HepG2 (cell line): ENCODE results near the gene IRGQ. TPM values are rescaled to one million over a fixed set of nuclear protein-coding genes. Genes with fewer than 3 reads are reported as not detected.

Experiments used
- CCDC6 ChIP-seq: sonication (generic); formaldehyde crosslinking; IDR thresholded peaks from 2 replicates; pipeline ENCODE4 v1.8.1; 2022; ENCODE audit warnings: mild to moderate bottlenecking, missing genetic modification reagents, moderate library complexity
- ERF ChIP-seq: IDR thresholded peaks from 2 replicates; pipeline ENCODE4 v1.6.1; 2018; ENCODE audit warnings: missing biosample characterization, missing genetic modification reagents
- FOXA3 ChIP-seq: IDR thresholded peaks from 2 replicates; pipeline ENCODE4 v1.6.1; 2016; ENCODE audit warnings: missing genetic modification reagents, missing compliant biosample characterization
- KAT8 ChIP-seq: IDR thresholded peaks from 2 replicates; pipeline ENCODE4 v1.6.1; 2016; ENCODE audit warnings: missing genetic modification reagents, missing compliant biosample characterization
- KDM2A ChIP-seq: sonication (generic); formaldehyde crosslinking; IDR thresholded peaks from 2 replicates; pipeline ENCODE4 v1.4.0; 2020; ENCODE audit warnings: low read depth, missing genetic modification reagents, borderline replicate concordance
- KLF16 ChIP-seq, 2 experiments: sonication (generic) in 1 of 2; formaldehyde crosslinking in 1 of 2; IDR thresholded peaks; 2 replicates each; pipeline versions ENCODE4 v1.6.1 to v1.8.0; 2016 to 2023; ENCODE audit warnings: missing genetic modification reagents in 2 of 2, missing compliant biosample characterization in 1 of 2
- KMT2B ChIP-seq: IDR thresholded peaks from 2 replicates; pipeline ENCODE4 v1.6.1; 2016; ENCODE audit warnings: missing genetic modification reagents, missing compliant biosample characterization
- MIXL1 ChIP-seq: IDR thresholded peaks from 2 replicates; pipeline ENCODE4 v1.6.1; 2016
- PHF20 ChIP-seq: sonication (generic); formaldehyde crosslinking; IDR thresholded peaks from 2 replicates; pipeline ENCODE4 v1.5.0; 2020; ENCODE audit warnings: mild to moderate bottlenecking, missing genetic modification reagents
- SETDB1 ChIP-seq: sonication (generic); formaldehyde crosslinking; IDR thresholded peaks from 2 replicates; pipeline ENCODE4 v1.5.1; 2020; ENCODE audit warnings: missing genetic modification reagents, mild to moderate bottlenecking, borderline replicate concordance
- SP2 ChIP-seq: sonication (generic); formaldehyde crosslinking; IDR thresholded peaks from 2 replicates; pipeline ENCODE4 v1.5.1; 2020; ENCODE audit warnings: mild to moderate bottlenecking, missing genetic modification reagents
- SP5 ChIP-seq: IDR thresholded peaks from 2 replicates; pipeline ENCODE4 v1.6.1; 2016; ENCODE audit warnings: low read depth, borderline replicate concordance
- SSRP1 ChIP-seq: IDR thresholded peaks from 2 replicates; pipeline ENCODE4 v1.6.1; 2016; ENCODE audit warnings: control low read depth
- YEATS2 ChIP-seq: sonication (generic); formaldehyde crosslinking; IDR thresholded peaks from 2 replicates; pipeline ENCODE4 v1.4.0; 2020; ENCODE audit warnings: missing genetic modification reagents, borderline replicate concordance
- ZBTB7A ChIP-seq: sonication (generic); formaldehyde crosslinking; IDR thresholded peaks from 2 replicates; pipeline ENCODE4 v1.8.0; 2022; ENCODE audit warnings: mild to moderate bottlenecking, missing genetic modification reagents
- ZFP36 ChIP-seq: fragments of 150-350 bp; IDR thresholded peaks from 2 replicates; pipeline ENCODE4 v1.6.1; 2018; ENCODE audit warnings: borderline replicate concordance, low read length, low read depth; ENCODE audit not compliant: partially characterized antibody
- ZHX2 ChIP-seq, 2 experiments: sonication (generic) in 1 of 2; formaldehyde crosslinking in 1 of 2; IDR thresholded peaks; 2 replicates each; pipeline versions ENCODE4 v1.6.1 to v1.9.0; 2014 to 2022; ENCODE audit warnings: antibody characterized with exemption in 1 of 2, borderline replicate concordance in 1 of 2, inconsistent platforms in 1 of 2, low read depth in 1 of 2, missing genetic modification reagents in 1 of 2
- ZNF251 ChIP-seq: sonication (generic); formaldehyde crosslinking; IDR thresholded peaks from 2 replicates; pipeline ENCODE4 v1.9.0; 2021; ENCODE audit warnings: mild to moderate bottlenecking, missing genetic modification reagents
- ZNF510 ChIP-seq: sonication (generic); formaldehyde crosslinking; IDR thresholded peaks from 2 replicates; pipeline ENCODE4 v1.4.0; 2020; ENCODE audit warnings: low read depth, mild to moderate bottlenecking, missing genetic modification reagents
- ZNF577 ChIP-seq: sonication (generic); formaldehyde crosslinking; IDR thresholded peaks from 2 replicates; pipeline ENCODE4 v1.4.0; 2020; ENCODE audit warnings: mild to moderate bottlenecking, low read depth, missing genetic modification reagents, borderline replicate concordance
- ZNF644 ChIP-seq: IDR thresholded peaks from 2 replicates; pipeline ENCODE4 v1.6.1; 2016; ENCODE audit warnings: low read depth
- ZNF772 ChIP-seq: sonication (generic); formaldehyde crosslinking; IDR thresholded peaks from 2 replicates; pipeline ENCODE4 v1.5.0; 2020; ENCODE audit warnings: mild to moderate bottlenecking, missing genetic modification reagents
- ZNF816 ChIP-seq: sonication (generic); formaldehyde crosslinking; IDR thresholded peaks from 2 replicates; pipeline ENCODE4 v1.8.0; 2022; ENCODE audit warnings: missing genetic modification reagents, mild to moderate bottlenecking, borderline replicate concordance
- ZNF850 ChIP-seq: sonication (generic); formaldehyde crosslinking; conservative IDR thresholded peaks from 2 replicates; pipeline ENCODE4 v1.9.0; 2021; ENCODE audit warnings: mild to moderate bottlenecking, missing genetic modification reagents
- ZSCAN29 ChIP-seq: sonication (generic); formaldehyde crosslinking; conservative IDR thresholded peaks from 2 replicates; pipeline ENCODE4 v1.4.0; 2020; ENCODE audit warnings: mild to moderate bottlenecking, missing genetic modification reagents
- polyA plus RNA-seq, 8 experiments: library from polyadenylated mRNA; depleted of rRNA in 3 of 8; stranded (reverse) in 7 of 8; unstranded in 1 of 8; fragments of >200 nt; fragmentation: Illumina TruSeq in 4 of 8; extraction: Trizol in 4 of 8; gene quantifications; 2 replicates each; pipeline versions ENCODE4 v1.2.1 to v1.2.3, GENCODE V29; 2011 to 2016; ENCODE audit warnings: low read depth in 4 of 8, missing spikeins in 1 of 8, mixed read lengths in 1 of 8; ENCODE audit not compliant: insufficient read depth in 1 of 8
- total RNA-seq, 5 experiments: library from RNA; depleted of rRNA; stranded (reverse); fragments of >200 nt; fragmentation: Illumina TruSeq; extraction: Trizol; gene quantifications; 2 replicates each; pipeline ENCODE4 v1.2.3, GENCODE V29; 2016; ENCODE audit warnings: low read depth in 1 of 5
- TF ChIP-seq, protein P1 (sequence below): IDR thresholded peaks from 2 replicates; pipeline ENCODE4 v1.6.1; 2018; ENCODE audit warnings: missing genetic modification reagents, mild to moderate bottlenecking, missing compliant biosample characterization

IRGQ gene
- total and polyA plus RNA-seq, 2 of the 13 experiments (the other 11 are each of a cell fraction or from before 2014, with no cell fraction given) = 11.6 to 12.4 TPM

- TF ChIP-seq ZNF577 (CRISPR knock-in tag) (no peak), ZNF251 (no peak), KAT8 (peak; percentile 68), ZBTB7A (CRISPR knock-in tag) (peak; percentile 62; the same call in 1 of the 2 replicates), FOXA3 (CRISPR knock-in tag) (peak; percentile 18; the same call in 1 of the 2 replicates), MIXL1 (CRISPR knock-in tag) (0 out of 2 replicates have a peak, but pooled peaks have one; percentile 11), ZFP36 (no peak), SSRP1 (CRISPR knock-in tag) (0 out of 2 replicates have a peak, but pooled peaks have one; percentile 35), ZNF510 (0 out of 2 replicates have a peak, but pooled peaks have one; percentile 10), ZNF772 (CRISPR knock-in tag) (peak; percentile 59; the same call in 1 of the 2 replicates), ZNF644 (CRISPR knock-in tag) (0 out of 2 replicates have a peak, but pooled peaks have one; percentile 38), ZHX2 (IDR thresholded peaks at IDR 0.05; ENCODE audit: low read depth) (0 out of 2 replicates have a peak, but pooled peaks have one; percentile 55), ZHX2 (CRISPR knock-in tag; IDR thresholded peaks at IDR 0.05; ENCODE audit: borderline replicate concordance) (no peak), ZSCAN29 (0 out of 2 replicates have a peak, but pooled peaks have one; percentile 69), CCDC6 (CRISPR knock-in tag) (peak; percentile 20; the same call in 1 of the 2 replicates), KMT2B (CRISPR knock-in tag) (0 out of 2 replicates have a peak, but pooled peaks have one; percentile 42), ERF (CRISPR knock-in tag) (peak; percentile 49; the same call in 1 of the 2 replicates), SP5 (no peak), KLF16 (CRISPR knock-in tag; IDR thresholded peaks at IDR 0.05) (no peak), PHF20 (CRISPR knock-in tag) (peak; percentile 73), KDM2A (CRISPR knock-in tag) (0 out of 2 replicates have a peak, but pooled peaks have one; percentile 10), ZNF850 (CRISPR knock-in tag) (no peak), SETDB1 (CRISPR knock-in tag) (no peak), YEATS2 (CRISPR knock-in tag) (peak; percentile 80), ZNF816 (no peak), SP2 (CRISPR knock-in tag) (0 out of 2 replicates have a peak, but pooled peaks have one; percentile 17)
- TF ChIP-seq, protein P1, sequence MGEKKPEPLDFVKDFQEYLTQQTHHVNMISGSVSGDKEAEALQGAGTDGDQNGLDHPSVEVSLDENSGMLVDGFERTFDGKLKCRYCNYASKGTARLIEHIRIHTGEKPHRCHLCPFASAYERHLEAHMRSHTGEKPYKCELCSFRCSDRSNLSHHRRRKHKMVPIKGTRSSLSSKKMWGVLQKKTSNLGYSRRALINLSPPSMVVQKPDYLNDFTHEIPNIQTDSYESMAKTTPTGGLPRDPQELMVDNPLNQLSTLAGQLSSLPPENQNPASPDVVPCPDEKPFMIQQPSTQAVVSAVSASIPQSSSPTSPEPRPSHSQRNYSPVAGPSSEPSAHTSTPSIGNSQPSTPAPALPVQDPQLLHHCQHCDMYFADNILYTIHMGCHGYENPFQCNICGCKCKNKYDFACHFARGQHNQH (CRISPR knock-in tag) = peak; percentile 17; the same call in 1 of the 2 replicates
Observed at GRCh38 chr19:43618921-43619261, 23.0 kb upstream of the IRGQ start (continued).
